RWPE1 (cell line): ENCODE measurements around the gene FNTB.

Source experiments
- CTCF ChIA-PET: fragments of 350-600 bp; sonication (Branson Sonifier 250); formaldehyde crosslinking; extraction: SDS; loops from one replicate; lab custom pipeline; 2021; lab: Yijun Ruan, JAX
- POLR2A ChIA-PET: fragments of 400-600 bp; formaldehyde crosslinking; extraction: SDS; loops from one replicate; lab custom pipeline; 2020; ENCODE audit warnings: antibody characterized with exemption; ENCODE audit not compliant: low non-redundant PET; lab: Yijun Ruan, JAX
- DNase-seq: peaks from one replicate; pipeline ENCODE4 v3.0.0; 2012; ENCODE audit warnings: low spot score
- H3K27ac ChIP-seq: fragments of 450-650 bp; 2 replicates; pipeline ENCODE4 v1.5.1; 2017
- CTCF ChIP-seq: fragments of 450-650 bp; conservative IDR thresholded peaks from 2 replicates; pipeline ENCODE4 v1.5.1; 2017; ENCODE audit warnings: low read depth, mild to moderate bottlenecking

FNTB gene

GRCh38 chr14:65072937-65073336 is 86.2 kb downstream of the FNTB start:
- no peak for DNase-seq
- TF ChIP-seq CTCF: no peak
- H3K27ac ChIP-seq: no peak overlapping the region
- CTCF ChIA-PET: no interaction called here
- POLR2A ChIA-PET: no interaction called here

- no peak for TF ChIP-seq CTCF
- CTCF ChIA-PET: no interaction called here
- no peak overlapping the region for H3K27ac ChIP-seq
- POLR2A ChIA-PET: no interaction called here
- no peak for DNase-seq
Observed at GRCh38 chr14:65073605-65074201, 87.0 kb downstream of the FNTB start.

DNA sequence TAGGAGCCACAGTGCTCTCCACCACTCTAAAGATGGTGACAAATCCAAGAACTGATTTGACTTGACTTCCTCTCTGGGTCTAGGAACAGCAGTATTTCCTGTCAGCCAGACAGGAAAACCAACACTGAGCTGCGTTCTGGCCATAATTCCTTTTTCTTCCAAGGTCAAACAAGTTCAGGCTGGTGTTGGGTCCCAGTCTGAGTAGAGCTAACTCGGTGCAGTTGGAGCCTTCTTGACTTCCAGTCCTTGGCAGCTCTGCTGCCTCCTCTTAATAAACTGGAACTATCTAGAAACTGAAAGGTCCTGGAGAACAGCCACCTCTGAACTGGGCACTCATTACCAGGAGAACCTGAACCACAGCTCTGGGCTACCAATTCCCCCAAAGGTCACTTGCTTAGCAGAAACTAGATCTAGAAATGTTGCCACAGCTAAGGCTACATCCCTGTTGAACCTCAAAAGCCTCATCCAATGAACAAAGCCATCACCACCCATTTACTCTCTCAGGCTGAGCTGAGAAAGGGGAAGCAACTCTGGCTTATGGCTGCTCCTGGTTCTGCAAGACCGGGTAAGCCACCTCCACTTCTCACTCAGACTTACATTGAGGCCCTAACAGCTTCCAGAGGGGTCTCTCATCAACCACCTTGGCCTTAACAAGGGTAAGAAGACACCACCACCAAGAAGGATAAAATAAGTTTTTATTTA is 87.9 kb downstream of the FNTB start:
- DNase-seq: no peak
- H3K27ac ChIP-seq: no peak overlapping the region
- CTCF ChIA-PET: no interaction called here
- TF ChIP-seq CTCF: no peak
- POLR2A ChIA-PET: no interaction called here

DNA sequence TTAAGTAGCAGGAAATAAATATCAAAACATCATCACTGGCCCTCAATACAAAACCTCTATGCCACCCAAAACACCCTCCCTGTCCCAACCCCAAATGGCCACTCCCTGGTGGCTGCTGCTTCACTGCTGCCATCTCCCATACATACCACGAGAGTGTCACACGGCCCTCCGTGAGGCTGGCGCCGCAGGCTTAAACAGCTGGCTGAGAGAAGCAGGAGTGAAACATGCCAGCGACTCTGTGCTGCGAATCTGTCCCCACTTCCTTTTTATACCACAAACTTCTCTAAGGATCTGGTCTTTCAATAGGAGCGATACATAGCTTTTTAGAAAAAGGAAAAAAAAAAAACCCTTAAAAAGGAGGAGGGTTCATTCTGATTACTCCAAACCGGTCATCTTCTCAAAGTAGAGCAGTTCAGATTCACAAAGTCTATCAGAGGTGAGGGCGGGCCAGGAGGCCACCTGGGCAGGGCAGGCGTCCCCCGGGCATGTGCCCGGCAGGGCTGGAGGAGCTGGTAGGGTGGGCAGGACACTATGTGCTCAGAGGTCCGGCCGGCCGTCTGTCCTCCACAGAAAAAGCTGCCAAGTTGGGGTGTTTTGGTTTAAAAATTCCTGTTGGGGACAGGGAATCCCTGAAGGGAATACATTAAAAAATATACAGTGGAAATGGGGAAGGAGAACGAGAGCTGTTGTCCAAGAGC is 89.1 kb downstream of the FNTB start:
- no peak for TF ChIP-seq CTCF
- CTCF ChIA-PET: no interaction called here
- no peak overlapping the region for H3K27ac ChIP-seq
- POLR2A ChIA-PET: no interaction called here
- DNase-seq: no peak

DNA sequence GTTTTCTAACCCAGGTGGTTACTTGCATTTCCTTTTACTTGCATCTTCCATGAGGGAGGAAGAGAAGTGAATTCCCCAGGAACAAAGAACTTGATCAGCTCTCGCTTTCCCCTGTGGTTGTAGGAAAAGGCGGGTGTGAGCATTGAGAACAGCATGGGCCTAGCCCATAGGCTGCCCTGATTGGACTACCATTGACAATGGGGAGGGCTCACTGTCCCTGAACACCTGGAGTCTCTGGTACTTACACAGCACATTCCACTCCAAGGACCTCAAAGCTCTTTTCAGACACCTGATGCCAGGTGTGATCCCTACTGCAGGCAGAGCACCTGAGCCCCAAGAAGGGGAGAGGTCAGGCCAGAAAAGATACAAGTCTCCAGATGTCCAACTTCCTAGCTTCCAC is 90.6 kb downstream of the FNTB start:
- DNase-seq: no peak
- POLR2A ChIA-PET: no interaction called here
- CTCF ChIA-PET: interaction anchor here (0.6 kb wide), 1 partner anchor 17 kb away, joined by 3 read pairs; no protein-coding TSS in a partner anchor
- H3K27ac ChIP-seq: no peak overlapping the region
- TF ChIP-seq CTCF: no peak

DNA sequence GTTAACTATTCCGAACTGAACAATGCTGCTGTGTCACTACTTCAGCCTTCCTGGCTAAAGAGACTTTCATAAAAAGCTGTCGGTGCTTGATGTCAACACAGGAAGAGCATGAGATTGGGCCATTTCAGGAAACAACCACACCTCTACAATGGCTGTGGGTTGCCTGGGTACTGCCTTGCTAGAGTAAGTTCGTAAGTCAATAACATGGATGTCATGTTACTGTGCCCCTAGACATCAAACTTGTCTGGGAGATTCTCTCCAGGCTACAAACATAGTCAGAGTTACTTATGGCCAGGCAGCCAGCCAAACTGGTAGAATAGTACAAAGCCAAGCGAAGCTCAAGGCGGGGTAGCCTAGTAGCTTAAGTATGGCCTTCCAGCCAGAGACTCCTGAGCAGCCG is 92.5 kb downstream of the FNTB start:
- TF ChIP-seq CTCF: no peak
- H3K27ac ChIP-seq: no peak overlapping the region
- CTCF ChIA-PET: interaction anchor here (0.6 kb wide), 2 partner anchors 13 to 48 kb away, joined by 3 read pairs; no protein-coding TSS in a partner anchor
- POLR2A ChIA-PET: no interaction called here
- DNase-seq: no peak
